Cardiac muscle cell (in vitro differentiated cells and primary cell): ENCODE results near the gene FTO. TPM values are rescaled to one million over a fixed set of nuclear protein-coding genes. Genes with fewer than 3 reads are reported as not detected.
A peak's percentile ranks its signal among the peaks of the same experiment; 100 is the strongest.

Source experiments
- DNase-seq, 2 donors: peaks; one replicate each; pipeline versions ENCODE4 v3.0.0 to v3.0.0-alpha.2; 2010 to 2017; ENCODE audit warnings: low read depth in 1 of 2, low spot score in 1 of 2
- H3K27ac ChIP-seq: fragments of 200-600 bp; sonication (generic); 2 replicates; pipeline ENCODE4 v1.5.1; 2016
- H3K27me3 ChIP-seq: fragments of 200-600 bp; sonication (generic); 2 replicates; pipeline ENCODE4 v1.6.0; 2016; ENCODE audit warnings: control low read depth
- H3K36me3 ChIP-seq: fragments of 200-600 bp; sonication (generic); 2 replicates; pipeline ENCODE4 v1.5.1; 2016; ENCODE audit warnings: control low read depth
- H3K4me1 ChIP-seq: fragments of 200-600 bp; sonication (generic); 2 replicates; pipeline ENCODE4 v1.8.1; 2017; ENCODE audit warnings: low read depth, mild to moderate bottlenecking, mixed run types
- H3K4me3 ChIP-seq: fragments of 200-600 bp; sonication (generic); 2 replicates; pipeline ENCODE4 v1.5.1; 2016; ENCODE audit warnings: mild to moderate bottlenecking
- H3K9me3 ChIP-seq: fragments of 200-600 bp; sonication (generic); 2 replicates; pipeline ENCODE4 v1.5.1; 2017; ENCODE audit warnings: low read depth, mild to moderate bottlenecking, control low read depth
- polyA plus RNA-seq: library from polyadenylated mRNA; unstranded; fragments of >200 nt; fragmentation: Nextera tagmentation; extraction: Ambion mirVana; gene quantifications from 2 replicates; pipeline ENCODE4 v1.2.1, GENCODE V29; 2016
- total RNA-seq: library from RNA; depleted of rRNA; stranded (reverse); fragments of >200 nt; gene quantifications from 2 replicates; pipeline ENCODE4 v1.2.3, GENCODE V29; 2016
- TF ChIP-seq, protein P1 (sequence below): IDR thresholded peaks from 2 replicates; pipeline ENCODE4 v1.5.1; 2012; ENCODE audit warnings: low read depth, mild to moderate bottlenecking, low read length

The FTO gene
- total and polyA plus RNA-seq, 2 experiments from 2014 or later = 77.7 to 93.8 TPM

DNA sequence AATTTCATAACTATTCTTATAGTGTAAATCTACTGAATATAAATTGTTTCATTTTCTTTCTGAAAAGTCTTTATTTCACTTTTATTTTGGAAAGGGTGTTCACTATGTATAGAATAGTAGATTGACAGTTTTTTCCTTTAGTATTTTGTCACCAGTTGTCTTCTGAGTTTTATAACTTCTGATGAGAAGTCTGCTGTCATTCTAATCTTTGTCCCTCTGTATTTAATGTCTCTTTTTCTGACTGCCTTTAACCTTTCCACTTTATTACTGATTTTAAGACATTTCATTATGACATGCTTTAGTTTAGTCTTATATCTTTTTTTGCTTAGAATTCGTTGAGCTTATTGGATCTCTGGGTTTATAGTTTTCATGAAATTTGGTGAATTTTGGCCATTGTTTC lies 166.9 kb downstream of the FTO start:
- H3K9me3 ChIP-seq = no peaks in the 10 kb centered on the region
- no peaks in the 10 kb centered on the region for H3K36me3 ChIP-seq
- no peak overlapping the region for H3K4me3 ChIP-seq
- no peaks in the 10 kb centered on the region for H3K27me3 ChIP-seq
- H3K4me1 ChIP-seq = no peaks in the 10 kb centered on the region
- DNase-seq = no peak
- H3K27ac ChIP-seq = no peak overlapping the region
- TF ChIP-seq, protein P1, sequence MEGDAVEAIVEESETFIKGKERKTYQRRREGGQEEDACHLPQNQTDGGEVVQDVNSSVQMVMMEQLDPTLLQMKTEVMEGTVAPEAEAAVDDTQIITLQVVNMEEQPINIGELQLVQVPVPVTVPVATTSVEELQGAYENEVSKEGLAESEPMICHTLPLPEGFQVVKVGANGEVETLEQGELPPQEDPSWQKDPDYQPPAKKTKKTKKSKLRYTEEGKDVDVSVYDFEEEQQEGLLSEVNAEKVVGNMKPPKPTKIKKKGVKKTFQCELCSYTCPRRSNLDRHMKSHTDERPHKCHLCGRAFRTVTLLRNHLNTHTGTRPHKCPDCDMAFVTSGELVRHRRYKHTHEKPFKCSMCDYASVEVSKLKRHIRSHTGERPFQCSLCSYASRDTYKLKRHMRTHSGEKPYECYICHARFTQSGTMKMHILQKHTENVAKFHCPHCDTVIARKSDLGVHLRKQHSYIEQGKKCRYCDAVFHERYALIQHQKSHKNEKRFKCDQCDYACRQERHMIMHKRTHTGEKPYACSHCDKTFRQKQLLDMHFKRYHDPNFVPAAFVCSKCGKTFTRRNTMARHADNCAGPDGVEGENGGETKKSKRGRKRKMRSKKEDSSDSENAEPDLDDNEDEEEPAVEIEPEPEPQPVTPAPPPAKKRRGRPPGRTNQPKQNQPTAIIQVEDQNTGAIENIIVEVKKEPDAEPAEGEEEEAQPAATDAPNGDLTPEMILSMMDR = no peak

DNA sequence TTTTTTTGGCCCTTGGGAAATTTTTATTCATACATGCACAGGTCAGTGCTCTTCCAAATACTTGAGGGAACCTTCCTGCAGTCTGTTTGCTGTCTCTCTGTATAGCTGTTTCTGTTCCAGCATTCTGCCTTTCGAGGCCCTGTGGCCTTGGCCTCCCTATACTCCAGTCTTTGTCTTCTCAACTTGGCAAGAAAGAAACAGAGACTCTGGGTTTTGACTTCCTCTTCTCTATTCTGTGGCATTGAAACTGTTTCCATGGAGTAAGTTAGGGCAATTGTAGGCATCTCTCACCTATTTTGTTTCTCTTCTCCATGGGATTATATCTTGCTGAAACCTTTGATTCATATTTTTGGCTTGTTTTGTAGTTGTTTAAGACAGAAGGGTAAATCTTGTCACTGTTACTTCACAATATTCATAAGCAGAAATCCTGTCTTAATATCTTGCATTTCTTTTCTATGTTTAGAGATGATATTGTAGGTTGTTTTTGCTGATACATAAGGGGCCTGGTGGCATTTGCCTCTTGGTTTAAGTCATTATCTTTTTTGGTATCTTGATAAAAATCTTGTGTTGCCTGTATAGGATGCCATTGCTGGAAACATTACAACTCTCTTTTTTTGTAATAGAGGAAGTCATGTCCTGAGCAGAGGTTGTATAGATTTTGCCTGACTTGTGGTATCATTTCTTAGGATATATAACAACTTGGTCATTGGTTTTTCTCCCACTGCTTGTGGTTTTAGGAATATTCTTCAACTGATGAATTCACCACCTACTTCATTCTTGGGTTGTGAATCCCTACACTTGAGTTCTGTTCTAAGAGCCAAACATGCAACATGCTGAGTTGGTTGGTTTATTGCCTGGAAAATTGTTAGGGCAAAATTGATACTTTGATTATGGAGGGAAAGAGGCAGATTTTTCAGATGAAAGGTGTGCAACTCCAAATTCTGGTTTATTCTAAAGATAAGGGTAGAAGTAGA lies 168.6 kb downstream of the FTO start:
- H3K4me1 ChIP-seq = no peaks in the 10 kb centered on the region
- no peak overlapping the region for H3K4me3 ChIP-seq
- peak in 1 of 2 donors; percentile 51 for DNase-seq
- no peaks in the 10 kb centered on the region for H3K27me3 ChIP-seq
- TF ChIP-seq, protein P1 = no peak
- no peaks in the 10 kb centered on the region for H3K9me3 ChIP-seq
- H3K36me3 ChIP-seq = no peaks in the 10 kb centered on the region
- H3K27ac ChIP-seq = no peak overlapping the region

DNA sequence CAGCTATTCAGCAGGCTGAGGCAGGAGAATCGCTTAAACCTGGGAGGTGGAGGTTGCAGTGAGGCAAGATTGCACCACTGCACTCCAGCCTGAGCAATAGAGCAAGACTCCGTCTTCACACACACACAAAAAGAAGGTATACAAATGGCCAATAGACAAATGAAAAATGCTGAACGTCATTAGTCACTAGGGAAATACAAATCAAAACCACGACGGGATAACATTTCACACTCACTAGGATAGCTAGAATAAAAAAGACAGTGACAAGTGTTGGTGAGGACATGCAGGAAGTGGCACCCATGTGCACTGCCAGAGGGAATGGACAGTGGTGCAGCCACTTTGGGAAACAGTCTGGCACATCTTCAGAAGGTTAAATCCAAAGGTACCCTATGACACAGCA lies 172.9 kb downstream of the FTO start:
- H3K27me3 ChIP-seq = no peaks in the 10 kb centered on the region
- no peak overlapping the region for H3K4me3 ChIP-seq
- TF ChIP-seq, protein P1 = no peak
- no peak overlapping the region for H3K27ac ChIP-seq
- peaks cover 4% of the 10 kb centered on the region for H3K36me3 ChIP-seq
- DNase-seq = no peak
- no peaks in the 10 kb centered on the region for H3K4me1 ChIP-seq
- no peaks in the 10 kb centered on the region for H3K9me3 ChIP-seq

DNA sequence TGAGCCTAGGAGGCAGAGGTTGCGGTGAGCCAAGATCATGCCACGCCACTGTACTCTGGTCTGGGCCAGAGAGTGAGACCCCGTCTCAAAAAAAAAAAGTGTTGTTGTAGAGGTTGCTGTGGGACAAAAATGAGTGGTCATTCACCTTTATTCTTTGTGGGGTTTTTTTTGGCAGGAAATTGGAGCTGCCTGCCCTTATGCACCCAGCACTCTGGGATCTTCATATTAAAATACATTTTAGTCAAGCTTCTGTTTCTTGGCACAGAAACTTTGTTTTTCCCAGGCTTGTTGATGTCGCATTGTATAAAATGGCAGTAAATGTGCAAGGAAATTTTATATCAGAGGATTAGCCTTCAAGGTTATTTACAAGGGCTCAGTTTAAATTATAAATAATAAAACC lies 174.3 kb downstream of the FTO start:
- Histone ChIP-seq H3K9me3 (no peaks in the 10 kb centered on the region), H3K27ac (no peak overlapping the region), H3K27me3 (no peaks in the 10 kb centered on the region), H3K4me3 (no peak overlapping the region), H3K36me3 (peaks cover 4% of the 10 kb centered on the region), H3K4me1 (no peaks in the 10 kb centered on the region)
- TF ChIP-seq, protein P1 = no peak
- DNase-seq = no peak

DNA sequence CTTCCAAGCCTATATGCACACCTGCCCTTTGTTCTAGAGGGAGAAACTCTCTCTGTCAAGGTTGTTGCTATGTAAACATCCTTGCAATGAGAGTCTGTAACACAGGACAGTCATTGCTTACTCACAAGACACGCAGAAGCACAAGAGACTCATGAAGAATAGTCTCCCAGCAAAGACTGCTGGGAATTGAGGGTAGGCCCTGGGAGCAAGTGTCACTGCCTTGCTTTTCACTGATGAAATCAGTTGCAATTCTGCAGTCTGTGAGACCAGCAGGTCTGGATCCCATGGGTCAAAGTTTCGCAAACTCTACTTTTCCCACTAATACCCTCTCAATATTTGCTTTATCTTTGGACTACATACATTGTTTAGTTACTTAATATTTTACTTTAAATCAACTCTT lies 177.4 kb downstream of the FTO start:
- H3K27ac ChIP-seq = no peak overlapping the region
- peak in 1 of 2 donors; percentile 58 for DNase-seq

More for the DNA sequence above, 177.4 kb downstream of the FTO start:
- Histone ChIP-seq H3K4me3 (no peak overlapping the region), H3K36me3 (peaks cover 4% of the 10 kb centered on the region), H3K27me3 (no peaks in the 10 kb centered on the region), H3K9me3 (no peaks in the 10 kb centered on the region), H3K4me1 (no peaks in the 10 kb centered on the region)
- TF ChIP-seq, protein P1 = no peak
